Testis (tissue), 3 donors: ENCODE data around the gene SYT13. TPM values are rescaled to one million over a fixed set of nuclear protein-coding genes. Genes with fewer than 3 reads are reported as not detected.

Experiments
- DNase-seq: peaks from one replicate; pipeline ENCODE4 v3.0.0-alpha.2; 2019
- H3K27ac ChIP-seq, 2 donors: fragments of 200-600 bp; sonication (generic); one replicate each; pipeline ENCODE4 v1.5.1; 2019
- H3K27me3 ChIP-seq: fragments of 200-600 bp; sonication (generic); one replicate; pipeline ENCODE4 v1.5.1; 2019
- H3K36me3 ChIP-seq: fragments of 200-600 bp; sonication (generic); one replicate; pipeline ENCODE4 v1.5.1; 2017; ENCODE audit warnings: low read depth; ENCODE audit errors: missing control alignments
- H3K4me1 ChIP-seq: fragments of 200-600 bp; sonication (generic); one replicate; pipeline ENCODE4 v1.5.1; 2019
- H3K4me3 ChIP-seq, 2 donors: fragments of 200-600 bp; sonication (generic); one replicate each; pipeline ENCODE4 v1.5.1; 2017 to 2019
- H3K9me3 ChIP-seq: fragments of 200-600 bp; sonication (generic); one replicate; pipeline ENCODE4 v1.5.1; 2017
- POLR2A ChIP-seq: fragments of 450-650 bp; IDR thresholded peaks from one replicate; pipeline ENCODE4 v1.6.1; 2017; ENCODE audit warnings: antibody characterized with exemption, mild to moderate bottlenecking, moderate library complexity
- WGBS, 2 donors: methylation state at CpG; one replicate each; pipeline ENCODE4 v1.1.5; 2018; 5-methylcytosine and 5-hydroxymethylcytosine counted together
- intact Hi-C: fragments of 100-400 bp; cut with DNase I; formaldehyde crosslinking; loops from one replicate; pipeline ENCODE4 v1.15.1; 2023; ENCODE audit warnings: low total_unique reads
- polyA plus RNA-seq: library from polyadenylated mRNA; stranded (reverse); fragments of 350-450 nt; fragmentation: Illumina TruSeq; extraction: RNeasy Lipid Tissue Mini Kit (QIAGEN cat#74804); gene quantifications from one replicate; pipeline ENCODE4 v1.2.3, GENCODE V29; 2014; ENCODE audit warnings: low read depth, low replicate concordance; ENCODE audit not compliant: insufficient read depth
- total RNA-seq, 2 donors: library from RNA; depleted of rRNA; stranded (reverse); fragments of >200 nt; gene quantifications; one replicate each; pipeline ENCODE4 v1.2.3, GENCODE V29; 2016
- TF ChIP-seq, protein P1 (sequence below), 3 experiments: fragments of 450-650 bp in 2 of 3; fragments of 200-600 bp in 1 of 3; sonication (generic) in 1 of 3; IDR thresholded peaks; one replicate each; pipeline ENCODE4 v1.5.1; 2016 to 2019; ENCODE audit warnings: antibody characterized with exemption in 3 of 3, mild to moderate bottlenecking in 2 of 3, moderate library complexity in 1 of 3

Gene SYT13
- total and polyA plus RNA-seq, 3 donors from 2014 or later, result 0.68 to 3.3 (median 1.4) TPM

DNA sequence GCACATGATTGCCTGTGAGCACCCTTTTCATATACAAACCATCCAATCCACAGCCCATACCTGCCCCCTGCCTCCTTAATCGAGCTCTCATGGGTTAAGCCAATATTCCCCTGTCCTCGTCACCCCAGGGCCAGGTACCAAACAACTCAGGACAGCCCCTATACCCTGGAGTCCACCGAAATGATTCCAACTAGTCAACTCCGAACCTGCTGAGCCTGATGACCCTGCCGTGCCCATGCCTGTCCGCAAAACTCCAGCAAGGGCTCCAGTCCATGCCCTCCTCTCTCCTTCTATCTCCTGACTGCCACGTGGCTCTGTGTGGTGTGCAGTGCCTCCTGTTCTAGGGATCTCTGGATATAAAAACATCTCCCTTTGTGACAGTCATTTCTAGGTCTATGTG lies 35.5 kb upstream of the SYT13 start:
- no peaks in the 10 kb centered on the region for H3K27me3 ChIP-seq
- no peak for DNase-seq
- H3K4me3 ChIP-seq, result no peak overlapping the region
- no peak overlapping the region for H3K27ac ChIP-seq
- 91% methylated on average over 7 of the region's 7 CpGs for WGBS, 2 donors
- no peaks in the 10 kb centered on the region for H3K36me3 ChIP-seq
- H3K4me1 ChIP-seq, result no peaks in the 10 kb centered on the region
- TF ChIP-seq POLR2A, result no peak
- TF ChIP-seq, protein P1, sequence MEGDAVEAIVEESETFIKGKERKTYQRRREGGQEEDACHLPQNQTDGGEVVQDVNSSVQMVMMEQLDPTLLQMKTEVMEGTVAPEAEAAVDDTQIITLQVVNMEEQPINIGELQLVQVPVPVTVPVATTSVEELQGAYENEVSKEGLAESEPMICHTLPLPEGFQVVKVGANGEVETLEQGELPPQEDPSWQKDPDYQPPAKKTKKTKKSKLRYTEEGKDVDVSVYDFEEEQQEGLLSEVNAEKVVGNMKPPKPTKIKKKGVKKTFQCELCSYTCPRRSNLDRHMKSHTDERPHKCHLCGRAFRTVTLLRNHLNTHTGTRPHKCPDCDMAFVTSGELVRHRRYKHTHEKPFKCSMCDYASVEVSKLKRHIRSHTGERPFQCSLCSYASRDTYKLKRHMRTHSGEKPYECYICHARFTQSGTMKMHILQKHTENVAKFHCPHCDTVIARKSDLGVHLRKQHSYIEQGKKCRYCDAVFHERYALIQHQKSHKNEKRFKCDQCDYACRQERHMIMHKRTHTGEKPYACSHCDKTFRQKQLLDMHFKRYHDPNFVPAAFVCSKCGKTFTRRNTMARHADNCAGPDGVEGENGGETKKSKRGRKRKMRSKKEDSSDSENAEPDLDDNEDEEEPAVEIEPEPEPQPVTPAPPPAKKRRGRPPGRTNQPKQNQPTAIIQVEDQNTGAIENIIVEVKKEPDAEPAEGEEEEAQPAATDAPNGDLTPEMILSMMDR (IDR thresholded peaks at IDR 0.05), result no peak
- no peaks in the 10 kb centered on the region for H3K9me3 ChIP-seq
- intact Hi-C loops, result no loop called here

DNA sequence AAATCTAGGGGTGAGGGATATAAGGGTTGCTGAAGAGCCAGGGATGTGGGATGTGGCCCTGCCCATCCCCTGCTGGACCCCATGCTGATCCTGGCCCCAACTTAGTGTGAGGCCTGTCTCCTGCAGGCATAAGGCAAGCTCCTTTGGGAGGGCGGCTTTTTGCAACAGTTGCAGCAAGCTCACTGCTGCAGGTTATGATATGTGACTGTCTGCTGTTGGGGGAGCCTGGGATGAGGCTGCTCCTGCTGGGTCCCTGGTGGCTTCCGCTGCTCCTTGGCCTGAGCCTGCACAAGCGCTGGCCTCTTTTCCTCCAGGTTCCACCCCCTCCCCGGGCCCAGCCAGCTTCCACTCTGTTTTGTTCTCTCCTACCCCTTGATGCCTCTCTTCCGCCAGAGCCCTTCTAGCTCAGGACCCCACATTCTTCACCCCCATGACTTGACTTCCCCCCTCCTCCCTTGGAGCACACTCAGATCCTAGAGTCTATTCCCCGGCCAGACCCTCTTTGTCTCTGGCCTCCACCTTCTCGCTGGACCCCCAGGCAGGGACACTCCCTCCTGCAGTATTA lies 35.0 kb upstream of the SYT13 start:
- intact Hi-C loops, result no loop called here
- H3K36me3 ChIP-seq, result no peaks in the 10 kb centered on the region
- DNase-seq, result no peak
- no peaks in the 10 kb centered on the region for H3K4me1 ChIP-seq
- no peak overlapping the region for H3K4me3 ChIP-seq
- no peaks in the 10 kb centered on the region for H3K27me3 ChIP-seq
- H3K27ac ChIP-seq, result no peak overlapping the region
- no peaks in the 10 kb centered on the region for H3K9me3 ChIP-seq
- WGBS, 2 donors, result 76 to 77% methylated on average over 7 of the region's 7 CpGs
- TF ChIP-seq POLR2A, result no peak
- TF ChIP-seq, protein P1 (IDR thresholded peaks at IDR 0.05), result no peak

DNA sequence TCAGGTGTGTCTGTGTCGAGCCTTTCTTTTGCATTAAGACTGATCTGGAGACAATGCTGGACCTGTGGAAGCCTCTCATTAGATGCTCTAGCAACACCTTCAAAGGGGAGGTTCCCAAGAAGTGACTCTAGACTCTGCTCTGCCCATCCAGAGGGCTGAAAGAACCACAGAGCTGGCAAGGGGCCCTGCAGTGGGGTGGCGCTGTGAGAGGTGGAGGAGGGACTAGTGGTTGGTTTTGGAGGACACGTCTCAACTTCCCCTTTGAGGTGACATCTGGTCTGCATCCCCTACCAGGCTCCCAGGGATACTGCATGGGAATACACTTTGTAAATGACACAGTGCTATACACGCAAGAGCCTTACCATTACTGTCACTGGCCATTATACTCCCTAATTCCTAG lies 34.2 kb upstream of the SYT13 start:
- intact Hi-C loops, result no loop called here
- no peaks in the 10 kb centered on the region for H3K9me3 ChIP-seq

DNA sequence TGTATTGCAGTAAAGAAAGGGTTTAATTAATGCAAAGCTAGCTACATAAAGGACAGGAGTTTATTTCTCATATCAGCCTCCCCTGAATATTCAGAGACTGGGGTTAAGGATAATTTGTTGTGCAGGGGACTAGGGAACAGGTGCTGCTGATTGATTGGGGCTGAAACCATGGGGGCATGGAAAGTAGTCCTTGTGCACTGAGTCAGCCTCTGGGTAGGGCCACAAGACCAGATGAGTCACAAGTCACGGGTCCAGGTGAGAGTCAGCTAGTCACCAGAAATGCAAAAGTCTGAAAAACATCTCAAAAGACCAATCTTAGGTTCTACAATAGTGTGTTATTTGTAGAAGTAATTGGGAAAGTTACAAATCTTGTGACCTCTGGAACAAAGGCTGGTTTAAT lies 32.9 kb upstream of the SYT13 start:
- H3K4me3 ChIP-seq, result no peak overlapping the region
- no peak overlapping the region for H3K27ac ChIP-seq
- H3K4me1 ChIP-seq, result no peaks in the 10 kb centered on the region
- intact Hi-C loops, result no loop called here
- H3K27me3 ChIP-seq, result no peaks in the 10 kb centered on the region
- WGBS, 2 donors, result 94 to 96% methylated on average over 1 of the region's 1 CpG
- no peak for TF ChIP-seq POLR2A
- no peak for DNase-seq
- no peaks in the 10 kb centered on the region for H3K36me3 ChIP-seq
- no peaks in the 10 kb centered on the region for H3K9me3 ChIP-seq

More for the DNA sequence above, 34.2 kb upstream of the SYT13 start:
- no peak for DNase-seq
- TF ChIP-seq POLR2A, result no peak
- TF ChIP-seq, protein P1 (IDR thresholded peaks at IDR 0.05), result no peak
- 84 to 87% methylated on average over 4 of the region's 4 CpGs for WGBS, 2 donors
- no peaks in the 10 kb centered on the region for H3K27me3 ChIP-seq
- H3K4me1 ChIP-seq, result no peaks in the 10 kb centered on the region
- H3K36me3 ChIP-seq, result no peaks in the 10 kb centered on the region
- no peak overlapping the region for H3K4me3 ChIP-seq
- H3K27ac ChIP-seq, result no peak overlapping the region

DNA sequence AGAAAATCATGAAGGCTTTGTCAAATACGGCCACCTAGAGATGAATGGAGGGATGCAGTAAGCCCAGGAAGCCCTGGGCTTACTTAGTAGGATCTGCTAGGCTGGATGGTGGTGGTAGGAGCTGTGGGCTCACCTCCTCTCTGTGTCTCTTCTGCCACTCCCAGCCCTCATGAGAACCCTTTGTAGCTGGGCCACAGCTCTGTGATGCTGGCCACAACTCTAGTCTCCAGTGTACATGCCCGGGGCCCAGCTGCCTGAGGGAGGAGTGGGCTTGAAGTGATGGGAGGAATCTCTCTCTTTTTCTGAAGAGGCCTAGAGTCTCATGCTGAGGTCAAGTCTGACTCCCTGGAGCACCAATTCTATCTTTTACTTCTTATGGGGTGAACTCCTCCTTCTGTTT lies 32.4 kb upstream of the SYT13 start:
- Histone ChIP-seq H3K9me3 (no peaks in the 10 kb centered on the region), H3K36me3 (no peaks in the 10 kb centered on the region), H3K4me3 (no peak overlapping the region), H3K27me3 (no peaks in the 10 kb centered on the region), H3K27ac (no peak overlapping the region), H3K4me1 (no peaks in the 10 kb centered on the region)
- intact Hi-C loops, result no loop called here
- TF ChIP-seq POLR2A, result no peak
- TF ChIP-seq, protein P1 (IDR thresholded peaks at IDR 0.05), result no peak
- WGBS, 2 donors, result 89 to 93% methylated on average over 2 of the region's 2 CpGs
- no peak for DNase-seq
